ENCODE data around the gene JARID2. TPM values are rescaled to one million over a fixed set of nuclear protein-coding genes. Genes with fewer than 3 reads are reported as not detected.

Gene JARID2
- 60.9 and 65.6 TPM in 2 replicates for total RNA-seq
- long read RNA-seq, full-length matches to known transcripts: 2 of 71 reads
- long read RNA-seq, partial matches to known transcripts: 55 of 71 reads
- long read RNA-seq, other reads (novel, unspliced or antisense): 14 of 71 reads

DNA sequence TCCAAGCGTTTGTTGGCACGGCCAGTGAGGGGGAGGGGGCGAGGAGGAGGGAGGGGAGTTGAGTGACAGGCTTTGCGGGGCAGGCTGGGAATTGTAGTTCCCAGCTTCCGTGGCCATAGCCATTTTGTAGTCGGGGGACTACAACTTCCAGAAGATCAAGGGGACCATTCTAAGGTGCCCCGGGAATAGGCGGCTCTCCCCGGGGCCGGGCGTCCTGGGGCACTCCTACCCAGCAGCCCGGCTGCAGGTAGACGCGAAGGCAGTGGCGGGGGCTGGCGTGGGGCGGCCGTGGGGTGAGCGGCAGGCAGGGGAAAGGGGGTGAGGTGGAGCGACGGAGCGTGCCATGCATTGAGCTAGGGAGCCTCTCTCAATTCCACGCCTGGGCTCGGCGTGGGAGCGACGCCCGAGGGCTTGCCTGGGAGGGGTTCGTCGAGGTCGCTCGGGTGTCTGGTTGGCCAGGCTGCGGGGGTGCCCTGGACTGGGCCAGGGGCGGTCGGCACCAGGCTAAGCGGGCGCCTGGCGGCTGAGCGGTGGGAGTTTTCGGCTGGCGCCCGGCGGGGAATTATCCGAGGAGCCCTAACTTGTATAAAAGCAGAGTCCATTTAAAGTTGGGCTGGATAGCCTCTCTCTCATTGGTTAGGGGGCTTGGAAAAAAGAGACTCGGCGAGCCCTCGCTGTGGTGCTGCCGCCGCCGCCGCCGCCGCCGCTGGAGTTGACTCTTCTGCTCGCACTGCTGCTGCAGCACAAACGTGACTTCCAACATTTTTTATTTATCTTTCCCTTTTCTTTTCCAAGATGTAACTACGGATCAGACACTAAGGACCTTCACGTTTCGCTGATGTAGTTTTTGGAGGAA is at the start of gene JARID2:
Gene JARID2 (plus strand): TSS at position 709 of the 856 bp plus-strand sequence. CDS start 471 bp downstream, outside the sequence.
- TF ChIP-seq, protein P1, sequence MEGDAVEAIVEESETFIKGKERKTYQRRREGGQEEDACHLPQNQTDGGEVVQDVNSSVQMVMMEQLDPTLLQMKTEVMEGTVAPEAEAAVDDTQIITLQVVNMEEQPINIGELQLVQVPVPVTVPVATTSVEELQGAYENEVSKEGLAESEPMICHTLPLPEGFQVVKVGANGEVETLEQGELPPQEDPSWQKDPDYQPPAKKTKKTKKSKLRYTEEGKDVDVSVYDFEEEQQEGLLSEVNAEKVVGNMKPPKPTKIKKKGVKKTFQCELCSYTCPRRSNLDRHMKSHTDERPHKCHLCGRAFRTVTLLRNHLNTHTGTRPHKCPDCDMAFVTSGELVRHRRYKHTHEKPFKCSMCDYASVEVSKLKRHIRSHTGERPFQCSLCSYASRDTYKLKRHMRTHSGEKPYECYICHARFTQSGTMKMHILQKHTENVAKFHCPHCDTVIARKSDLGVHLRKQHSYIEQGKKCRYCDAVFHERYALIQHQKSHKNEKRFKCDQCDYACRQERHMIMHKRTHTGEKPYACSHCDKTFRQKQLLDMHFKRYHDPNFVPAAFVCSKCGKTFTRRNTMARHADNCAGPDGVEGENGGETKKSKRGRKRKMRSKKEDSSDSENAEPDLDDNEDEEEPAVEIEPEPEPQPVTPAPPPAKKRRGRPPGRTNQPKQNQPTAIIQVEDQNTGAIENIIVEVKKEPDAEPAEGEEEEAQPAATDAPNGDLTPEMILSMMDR (IDR thresholded peaks at IDR 0.05; ENCODE audit: unreplicated experiment): no peak
- no peaks in the 10 kb centered on the region for H3K36me3 Mint-ChIP-seq (ENCODE audit: insufficient read depth)

DNA sequence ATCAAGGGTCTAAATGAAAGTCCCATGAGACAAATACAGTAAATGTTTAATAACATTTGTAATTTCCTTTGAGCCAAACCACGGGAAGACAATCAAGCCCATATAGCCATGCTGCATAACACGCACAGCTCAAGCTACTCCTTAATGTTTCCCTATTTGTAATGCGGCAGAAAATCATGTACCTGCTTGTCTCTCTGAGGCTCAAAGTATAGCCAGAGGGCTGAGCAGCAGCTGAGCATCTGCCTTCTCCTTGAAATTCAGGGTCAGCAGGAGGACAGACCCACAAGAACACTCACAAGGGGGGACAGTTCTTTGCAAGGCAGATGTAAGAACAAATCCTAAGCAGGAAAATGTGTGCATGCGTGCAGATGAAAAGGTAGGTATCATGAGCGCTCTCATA is 45.8 kb upstream of the JARID2 start:
- no peak overlapping the region for H3K4me3 Mint-ChIP-seq (ENCODE audit: low read depth)

More for the DNA sequence above, at the start of gene JARID2:
- H3K4me1 Mint-ChIP-seq (ENCODE audit: low read depth): peaks cover 12% of the 10 kb centered on the region
- H3K27ac Mint-ChIP-seq: peak within 1 kb of the TSS; percentile 99
- peak; percentile 95 for DNase-seq (ENCODE audit: low spot score, unreplicated experiment)
- no peaks in the 10 kb centered on the region for H3K9me3 Mint-ChIP-seq (ENCODE audit: low read depth)
- peak within 1 kb of the TSS; percentile 100 for H3K4me3 Mint-ChIP-seq (ENCODE audit: low read depth)
- H3K27me3 Mint-ChIP-seq: peaks cover 3% of the 10 kb centered on the region

DNA sequence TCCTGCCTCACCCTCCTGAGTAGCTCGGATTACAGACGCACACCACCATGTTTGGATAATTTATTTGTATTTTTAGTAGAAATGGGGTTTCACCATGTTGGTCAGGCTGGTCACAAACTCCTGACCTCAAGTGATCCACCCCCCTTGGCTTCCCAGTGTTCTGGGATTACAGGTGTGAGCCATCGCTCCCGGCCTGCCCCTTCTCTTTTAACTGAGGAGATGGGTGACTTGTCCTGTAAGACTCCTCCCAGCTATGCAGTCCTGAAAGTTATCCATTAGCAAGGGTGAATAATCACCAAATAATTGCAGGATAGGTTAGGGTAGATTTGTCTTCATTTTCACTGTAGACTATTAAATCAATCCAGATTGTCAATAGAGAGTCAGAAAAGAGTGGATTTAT is 40.5 kb upstream of the JARID2 start:
- no peak overlapping the region for H3K4me3 Mint-ChIP-seq (ENCODE audit: low read depth)
- no peaks in the 10 kb centered on the region for H3K36me3 Mint-ChIP-seq (ENCODE audit: insufficient read depth)
- TF ChIP-seq, protein P1 (IDR thresholded peaks at IDR 0.05; ENCODE audit: unreplicated experiment): no peak
- no peaks in the 10 kb centered on the region for H3K27me3 Mint-ChIP-seq
- no peaks in the 10 kb centered on the region for H3K4me1 Mint-ChIP-seq (ENCODE audit: low read depth)
- no peak for DNase-seq (ENCODE audit: low spot score, unreplicated experiment)
- no peak overlapping the region for H3K27ac Mint-ChIP-seq
- no peaks in the 10 kb centered on the region for H3K9me3 Mint-ChIP-seq (ENCODE audit: low read depth)

More for the DNA sequence above, 45.8 kb upstream of the JARID2 start:
- Mint-ChIP-seq H3K36me3 (ENCODE audit: insufficient read depth) (no peaks in the 10 kb centered on the region), H3K4me1 (ENCODE audit: low read depth) (no peaks in the 10 kb centered on the region), H3K9me3 (ENCODE audit: low read depth) (no peaks in the 10 kb centered on the region), H3K27ac (no peak overlapping the region), H3K27me3 (no peaks in the 10 kb centered on the region)
- no peak for DNase-seq (ENCODE audit: low spot score, unreplicated experiment)
- TF ChIP-seq, protein P1 (IDR thresholded peaks at IDR 0.05; ENCODE audit: unreplicated experiment): no peak

DNA sequence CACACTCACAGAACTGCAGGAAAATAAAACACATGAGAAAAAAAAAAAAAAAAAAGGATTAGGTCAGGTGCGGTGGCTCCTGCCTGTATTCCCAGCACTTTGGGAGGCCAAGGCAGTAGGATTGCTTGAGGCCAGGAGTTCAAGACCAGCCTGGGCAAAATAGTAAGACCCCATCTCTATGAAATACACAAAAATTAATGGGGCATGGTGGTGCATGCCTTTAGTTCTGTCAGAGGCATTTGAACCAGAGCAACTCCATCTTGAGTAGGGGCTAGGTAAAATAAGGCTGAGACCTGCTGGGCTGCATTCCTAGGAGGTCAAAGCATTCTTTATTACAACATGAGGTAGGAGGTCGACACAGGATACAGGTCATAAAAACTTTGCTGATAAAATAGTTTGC is 39.0 kb upstream of the JARID2 start:
- Mint-ChIP-seq H3K4me3 (ENCODE audit: low read depth) (no peak overlapping the region), H3K9me3 (ENCODE audit: low read depth) (no peaks in the 10 kb centered on the region), H3K27ac (no peak overlapping the region), H3K36me3 (ENCODE audit: insufficient read depth) (no peaks in the 10 kb centered on the region), H3K27me3 (no peaks in the 10 kb centered on the region), H3K4me1 (ENCODE audit: low read depth) (no peaks in the 10 kb centered on the region)
- DNase-seq (ENCODE audit: low spot score, unreplicated experiment): no peak
- TF ChIP-seq, protein P1 (IDR thresholded peaks at IDR 0.05; ENCODE audit: unreplicated experiment): no peak

DNA sequence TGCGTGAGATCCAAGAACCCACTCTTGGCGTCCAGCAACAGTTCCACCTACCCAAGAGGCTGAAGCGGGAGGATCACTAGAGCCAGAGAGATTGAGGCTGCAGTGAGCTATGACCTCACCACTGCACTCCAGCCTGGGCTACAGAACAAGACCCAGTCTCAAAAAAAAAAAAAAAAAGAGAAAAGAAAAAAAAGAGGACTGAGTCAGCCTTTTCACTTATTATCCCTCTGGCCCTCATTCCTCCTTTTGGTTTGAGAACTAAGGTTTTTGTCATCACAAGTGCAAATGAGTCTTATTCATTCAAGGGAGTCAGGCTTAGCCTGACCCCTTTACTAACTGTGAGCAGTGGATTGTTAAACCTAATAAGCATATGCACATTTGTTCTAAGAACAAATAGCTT is 37.9 kb upstream of the JARID2 start:
- Mint-ChIP-seq H3K4me3 (ENCODE audit: low read depth) (no peak overlapping the region), H3K27ac (no peak overlapping the region)

More for the DNA sequence above, 37.9 kb upstream of the JARID2 start:
- no peaks in the 10 kb centered on the region for H3K36me3 Mint-ChIP-seq (ENCODE audit: insufficient read depth)
- DNase-seq (ENCODE audit: low spot score, unreplicated experiment): no peak
- no peaks in the 10 kb centered on the region for H3K4me1 Mint-ChIP-seq (ENCODE audit: low read depth)
- H3K27me3 Mint-ChIP-seq: no peaks in the 10 kb centered on the region
- TF ChIP-seq, protein P1 (IDR thresholded peaks at IDR 0.05; ENCODE audit: unreplicated experiment): no peak
- H3K9me3 Mint-ChIP-seq (ENCODE audit: low read depth): no peaks in the 10 kb centered on the region

Data from progenitor cell of endocrine pancreas (in vitro differentiated cells).